Gastrocnemius medialis (tissue), 4 donors: ENCODE measurements around the gene CHST11.

Experiments used
- CTCF ChIP-seq, 5 experiments: fragments of 450-650 bp in 3 of 5; fragments of 200-600 bp in 2 of 5; sonication (generic) in 2 of 5; IDR thresholded peaks in 4 of 5; conservative IDR thresholded peaks in 1 of 5; 1 replicate in 4 of 5; 2 replicates in 1 of 5; pipeline ENCODE4 v1.5.1; 2016 to 2019; ENCODE audit warnings: antibody characterized with exemption in 5 of 5, mild to moderate bottlenecking in 3 of 5, moderate library complexity in 3 of 5
- POLR2A ChIP-seq, 2 donors: fragments of 450-650 bp; IDR thresholded peaks; one replicate each; pipeline ENCODE4 v1.6.1; 2017; ENCODE audit warnings: antibody characterized with exemption in 2 of 2, mild to moderate bottlenecking in 2 of 2, moderate library complexity in 2 of 2

- TF ChIP-seq CTCF (IDR thresholded peaks at IDR 0.05 in 4 of 5, conservative IDR thresholded peaks at IDR 0.05 in 1 of 5): no peak
- no peak for TF ChIP-seq POLR2A (IDR thresholded peaks at IDR 0.05)
Measured at GRCh38 chr12:104719700-104720338, 263.1 kb downstream of the CHST11 start.
